Epidermal melanocyte (primary cell): ENCODE data around the gene SLC29A3.
"Not testable (repeated sequence)": the region's sequence is repeated elsewhere in the genome, so short reads cannot be mapped to it uniquely, and the experiment has no call there.

Experiments
- DNase-seq: peaks from one replicate; pipeline ENCODE4 v3.0.0; 2011; ENCODE audit warnings: low spot score; ENCODE audit not compliant: insufficient read length

SLC29A3 gene

DNA sequence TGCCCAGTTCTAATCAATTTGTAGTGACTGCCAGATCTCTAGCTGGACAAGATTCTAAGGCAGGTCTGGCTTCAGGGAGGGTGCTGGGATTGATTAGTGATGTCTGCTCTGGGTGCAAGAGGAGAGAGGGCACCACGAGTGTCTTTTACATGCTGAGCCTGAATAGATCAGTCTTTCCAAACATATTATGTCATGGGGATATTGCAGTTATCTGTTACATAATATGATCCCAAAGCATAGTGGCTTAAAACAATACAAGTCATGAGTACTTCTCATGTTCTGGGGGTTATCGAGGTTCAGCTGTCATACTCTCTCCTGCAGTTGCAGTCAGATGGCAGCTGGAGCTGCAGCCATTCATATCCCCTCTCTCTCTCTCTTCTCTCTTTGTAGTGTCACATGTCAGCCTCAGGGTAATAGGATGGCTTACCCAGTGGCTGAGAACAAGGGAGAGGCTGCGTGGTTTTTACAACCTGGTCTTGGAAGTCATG is 26.0 kb downstream of the SLC29A3 start:
- DNase-seq = no peak

DNA sequence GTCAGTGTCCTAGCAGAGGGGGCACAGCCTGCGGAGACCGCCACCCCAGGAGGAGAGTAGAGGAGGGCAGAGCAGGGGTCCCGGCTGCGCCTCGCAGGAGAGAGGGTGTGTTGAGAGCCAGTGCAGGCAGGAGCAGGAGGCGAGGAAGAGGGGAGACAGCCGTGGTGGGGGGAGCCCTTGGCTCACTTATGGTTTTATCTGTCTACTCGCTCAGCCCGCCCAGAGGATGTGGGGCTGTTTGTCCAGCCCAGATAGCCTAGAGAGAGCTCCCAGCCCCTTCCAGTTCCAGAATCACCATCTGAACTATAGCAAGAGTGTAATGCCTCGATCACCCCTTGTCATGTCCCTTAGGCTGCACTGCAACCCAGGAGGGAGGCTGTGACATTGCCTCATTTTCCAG is 26.6 kb downstream of the SLC29A3 start:
- no peak for DNase-seq

GRCh38 chr10:71346731-71347130 is 27.7 kb downstream of the SLC29A3 start:
- DNase-seq = no peak

DNA sequence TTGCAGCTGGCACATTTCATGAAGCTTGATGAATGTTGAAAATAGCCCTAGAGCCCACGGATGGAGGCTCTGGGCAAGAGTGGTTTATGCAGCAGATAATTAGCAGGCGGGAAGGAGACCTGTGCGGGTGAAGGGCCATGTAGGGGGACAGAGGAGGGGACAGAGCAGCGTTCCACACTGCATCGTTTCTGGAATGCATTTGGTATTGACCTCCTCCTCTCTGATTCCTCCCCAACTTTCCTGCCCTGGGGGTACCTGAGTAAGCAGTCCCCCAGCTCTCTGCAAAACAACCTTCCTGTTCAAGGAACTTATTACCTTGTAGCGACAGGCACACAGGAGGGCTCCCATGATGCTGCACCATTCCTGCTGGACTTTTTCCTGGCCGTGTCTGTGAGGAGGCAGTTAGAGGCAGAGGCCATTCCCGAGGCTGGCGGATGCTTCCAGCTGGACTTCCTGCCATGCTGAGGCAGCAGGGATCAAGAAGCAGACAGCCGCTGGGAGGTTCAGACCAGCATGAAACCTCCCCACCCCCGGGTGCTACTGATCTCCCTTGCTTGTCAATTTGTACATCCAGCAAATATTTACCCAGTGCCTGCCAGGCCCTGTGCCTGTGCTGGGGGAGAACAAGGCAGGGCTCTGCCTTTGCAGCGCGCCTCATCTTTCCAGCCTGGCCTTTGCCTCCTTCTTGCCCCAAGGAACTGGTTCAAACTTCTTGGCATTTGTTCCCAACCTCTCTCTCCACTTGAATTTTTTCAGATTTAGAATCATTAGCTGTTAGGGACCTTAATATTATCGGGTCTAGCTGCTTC is 28.7 kb downstream of the SLC29A3 start:
- no peak for DNase-seq

GRCh38 chr10:71348850-71349249 is 29.8 kb downstream of the SLC29A3 start:
- DNase-seq = no peak

DNA sequence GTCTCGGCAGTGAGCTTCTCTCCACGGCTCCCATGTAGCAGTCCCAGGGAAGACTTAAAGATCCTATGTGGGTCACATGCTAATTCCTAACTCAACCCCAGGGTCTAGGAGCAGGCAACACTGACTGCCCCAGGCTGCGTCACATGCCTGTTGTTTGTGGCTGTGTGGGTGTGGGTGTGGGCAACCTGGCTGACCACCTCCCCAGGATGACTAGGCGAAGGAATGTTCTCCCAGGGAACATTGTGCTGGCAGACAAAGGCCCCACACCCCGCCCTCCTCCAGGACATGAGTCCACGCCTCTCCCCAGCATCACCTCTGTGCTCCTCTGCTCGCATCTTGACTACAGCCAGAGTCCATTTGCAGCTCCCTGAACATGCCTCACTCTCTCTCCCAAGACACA is 30.3 kb downstream of the SLC29A3 start:
- no peak for DNase-seq

DNA sequence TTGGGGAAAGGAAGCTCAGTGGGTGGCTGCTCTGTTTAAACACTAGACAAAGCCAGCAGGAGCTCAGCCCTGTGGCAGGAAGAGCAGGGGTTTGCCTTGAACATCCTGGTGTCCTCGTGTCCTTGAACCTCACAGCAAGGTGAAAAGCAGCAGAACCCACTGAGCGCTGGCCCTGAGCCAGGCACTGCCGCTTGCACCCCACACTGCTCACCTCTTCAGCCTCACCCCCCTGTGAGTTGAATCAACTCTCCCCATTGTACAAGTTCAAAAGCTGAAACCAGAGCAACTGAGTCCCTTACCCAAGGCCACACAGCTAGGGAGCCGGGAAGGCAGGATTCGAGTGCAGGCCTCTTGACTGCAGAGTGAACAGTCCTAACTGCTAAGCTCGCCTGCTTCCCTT is 32.0 kb downstream of the SLC29A3 start:
- no peak for DNase-seq

- DNase-seq = no peak
Measured at GRCh38 chr10:71351628-71352319, 32.7 kb downstream of the SLC29A3 start.

DNA sequence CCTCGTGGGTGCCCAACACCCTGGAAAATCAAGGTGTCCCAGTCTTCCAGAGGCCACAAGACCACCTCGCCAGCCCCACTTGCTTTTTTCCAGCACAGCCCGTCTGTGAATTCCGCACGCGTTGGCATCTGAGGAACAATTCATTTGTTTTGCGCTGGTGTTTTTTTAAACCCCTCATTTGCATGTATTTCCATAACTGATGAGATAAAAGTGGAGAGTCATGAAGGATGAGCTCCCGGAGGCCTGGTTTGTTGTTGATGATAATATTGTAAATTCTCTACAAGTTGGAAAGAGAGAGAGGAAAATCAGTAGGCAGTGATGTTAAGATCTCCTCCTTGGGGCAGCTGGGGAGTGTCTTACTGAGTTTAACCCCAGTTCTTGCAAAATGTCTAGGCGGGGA is 34.6 kb downstream of the SLC29A3 start:
- DNase-seq = no peak

DNA sequence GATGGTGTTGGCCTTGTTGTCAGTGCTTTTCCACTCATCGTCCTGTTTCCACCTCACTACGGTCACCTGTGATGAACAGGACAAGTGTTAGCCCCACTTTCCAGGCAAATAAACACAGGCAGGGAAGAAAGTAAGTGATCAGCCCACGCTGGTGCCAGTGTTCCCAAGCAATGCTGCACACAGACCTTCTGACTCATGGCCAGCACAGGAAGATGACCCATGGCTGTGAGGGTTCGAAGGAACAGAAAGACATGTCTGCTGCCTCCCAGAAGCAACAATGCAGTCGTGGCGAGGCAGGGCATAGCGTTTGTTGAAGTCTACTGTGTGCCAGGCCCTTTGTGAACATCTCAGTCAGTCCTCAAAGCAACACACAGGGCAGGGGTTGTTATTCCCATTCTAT is 35.7 kb downstream of the SLC29A3 start:
- no peak for DNase-seq

DNA sequence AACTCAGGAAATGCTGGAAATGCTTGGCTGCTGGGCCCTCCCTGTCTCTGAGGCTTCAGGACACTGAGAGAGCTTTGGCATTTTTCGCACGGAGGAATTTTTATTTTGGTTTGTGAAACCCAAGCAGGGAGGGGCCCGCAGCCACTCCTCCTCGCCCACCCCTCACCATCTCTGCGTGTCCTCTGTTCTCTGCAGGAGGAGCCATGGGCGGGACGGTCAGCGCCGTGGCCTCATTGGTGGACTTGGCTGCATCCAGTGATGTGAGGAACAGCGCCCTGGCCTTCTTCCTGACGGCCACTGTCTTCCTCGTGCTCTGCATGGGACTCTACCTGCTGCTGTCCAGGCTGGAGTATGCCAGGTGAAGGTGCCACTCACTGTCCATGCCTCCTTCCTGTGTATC is 36.8 kb downstream of the SLC29A3 start:
- DNase-seq = no peak

DNA sequence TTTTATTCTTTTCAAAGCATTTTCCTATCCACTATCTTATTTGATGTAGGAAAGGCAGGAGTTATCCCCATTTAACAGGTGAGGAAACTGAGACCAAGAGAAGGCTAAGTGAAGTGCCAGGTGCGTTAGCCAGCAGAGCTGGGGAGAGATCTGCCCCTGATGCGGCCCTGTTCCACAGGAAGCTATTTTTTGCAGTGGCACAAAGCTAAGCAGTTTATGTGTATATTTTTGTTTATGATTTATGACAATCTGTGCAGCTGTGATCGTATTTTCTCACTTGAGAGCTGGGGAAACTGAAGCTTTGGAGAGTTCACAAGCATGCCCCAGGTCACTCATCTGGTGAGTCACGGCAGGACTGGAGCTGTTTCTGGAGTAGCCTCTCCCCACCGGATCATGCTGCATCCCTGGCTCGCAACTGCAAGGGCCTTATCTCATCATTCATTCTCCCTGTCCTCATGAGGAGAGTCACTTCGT is 38.8 kb downstream of the SLC29A3 start:
- DNase-seq = no peak

DNA sequence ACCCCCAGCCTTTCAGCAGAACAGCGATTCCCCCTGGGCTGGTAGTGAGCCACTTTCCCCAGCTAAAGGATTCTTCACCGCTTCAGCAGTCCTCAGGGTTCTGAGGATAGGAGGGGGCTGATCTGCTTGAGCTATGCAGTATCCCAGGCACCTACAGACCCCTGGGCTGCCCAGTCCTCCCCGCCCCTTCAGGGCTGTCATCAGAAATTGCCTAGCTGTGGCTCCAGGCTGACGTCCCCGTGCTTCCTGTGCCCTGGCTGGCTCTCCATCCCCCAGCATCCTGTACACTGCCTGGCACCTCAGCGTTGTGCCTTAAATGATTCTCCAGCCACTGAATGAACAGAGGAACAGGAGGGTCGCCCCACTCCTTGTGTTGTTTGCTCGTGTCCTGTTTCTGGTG is 39.2 kb downstream of the SLC29A3 start:
- DNase-seq = no peak

DNA sequence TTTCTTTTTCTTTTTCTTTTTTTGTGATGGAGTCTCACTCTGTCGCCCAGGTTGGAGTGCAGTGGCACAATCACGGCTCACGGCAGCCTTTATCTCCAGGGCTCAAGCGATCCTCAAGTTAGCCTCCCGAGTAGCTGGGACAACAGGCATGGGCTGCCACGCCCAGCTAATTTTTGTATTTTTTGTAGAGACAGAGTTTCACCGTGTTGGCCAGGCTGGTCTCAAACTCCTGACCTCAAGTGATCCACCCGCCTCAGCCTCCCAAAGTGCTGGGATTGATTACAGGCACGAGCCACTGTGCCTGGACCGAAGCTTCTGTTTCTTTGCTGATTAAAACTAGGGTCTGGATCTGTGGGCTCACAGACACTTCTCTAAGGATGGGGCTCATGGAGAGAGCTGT is 39.8 kb downstream of the SLC29A3 start:
- DNase-seq = not testable (repeated sequence)

DNA sequence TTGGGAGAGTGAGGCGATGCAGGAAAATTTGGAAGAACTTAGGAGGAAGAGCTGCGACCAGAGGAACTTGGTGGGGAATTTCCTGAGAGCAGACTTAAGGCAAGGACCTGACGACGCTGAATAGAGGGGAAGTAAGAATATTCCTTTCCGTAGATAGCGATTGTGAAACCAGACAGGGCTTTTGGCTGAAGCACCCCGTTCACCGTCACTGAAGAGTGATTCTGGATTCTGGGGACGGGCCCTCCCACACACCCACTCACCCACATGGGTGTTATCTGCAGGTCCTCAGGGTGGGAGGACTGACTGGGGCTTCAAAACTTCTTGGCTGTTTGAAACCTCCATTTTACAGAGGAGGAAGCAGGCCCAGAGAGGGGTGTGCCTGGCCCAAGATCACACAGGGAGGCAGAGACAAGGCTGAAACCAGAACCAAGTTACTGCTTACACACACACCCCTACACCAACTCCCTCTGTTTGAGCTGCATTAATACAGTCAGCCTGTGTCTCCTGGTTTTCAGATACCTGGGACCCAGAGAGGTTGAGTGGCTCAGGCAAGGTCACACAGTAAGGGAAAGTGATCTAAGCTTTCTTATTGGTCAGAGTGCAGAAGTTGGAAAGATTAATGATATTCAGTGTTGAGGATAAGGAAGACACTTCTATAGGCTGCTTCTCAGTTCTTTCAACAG is 40.4 kb downstream of the SLC29A3 start:
- no peak for DNase-seq

DNA sequence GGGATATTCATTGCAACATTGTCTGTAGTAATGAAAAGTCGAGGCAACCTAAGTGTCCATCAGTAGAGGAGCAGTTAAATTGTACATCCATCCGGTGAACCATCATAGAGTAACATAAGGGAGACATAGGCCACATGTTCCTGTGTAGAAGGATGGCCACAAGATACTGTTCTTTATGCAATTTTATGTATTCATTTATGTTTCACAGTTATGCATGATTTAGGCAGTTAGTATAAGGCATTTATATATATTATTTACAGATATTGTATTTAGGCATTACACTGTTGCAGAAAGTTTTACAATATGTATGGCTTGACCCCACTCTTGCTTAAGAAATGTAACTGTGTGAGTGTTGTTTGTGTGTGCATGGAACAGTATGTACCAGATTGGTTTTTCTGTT is 41.7 kb downstream of the SLC29A3 start:
- no peak for DNase-seq

GRCh38 chr10:71361581-71361980 is 42.5 kb downstream of the SLC29A3 start:
- no peak for DNase-seq

GRCh38 chr10:71362141-71362540 is 43.1 kb downstream of the SLC29A3 start:
- DNase-seq = no peak

DNA sequence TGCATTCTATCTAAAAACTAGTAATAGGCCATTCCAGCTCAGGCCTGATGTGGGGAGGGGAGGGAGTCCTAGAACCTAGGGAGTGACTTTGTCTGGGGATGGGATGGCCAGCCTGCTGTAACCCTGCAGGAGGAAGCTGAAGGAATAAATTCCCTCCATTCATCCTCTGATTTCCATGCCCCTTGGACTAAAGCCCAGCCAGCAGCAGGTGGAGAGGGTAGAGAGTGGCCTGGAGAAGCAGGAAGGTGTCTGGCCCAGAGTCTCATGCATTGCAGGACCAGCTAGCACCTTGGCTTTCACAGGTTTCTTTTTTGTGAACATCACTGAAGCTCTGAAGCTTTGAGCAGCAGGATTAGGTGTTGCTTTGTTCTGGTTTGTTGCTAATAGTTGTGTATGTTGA is 44.9 kb downstream of the SLC29A3 start:
- DNase-seq = no peak

DNA sequence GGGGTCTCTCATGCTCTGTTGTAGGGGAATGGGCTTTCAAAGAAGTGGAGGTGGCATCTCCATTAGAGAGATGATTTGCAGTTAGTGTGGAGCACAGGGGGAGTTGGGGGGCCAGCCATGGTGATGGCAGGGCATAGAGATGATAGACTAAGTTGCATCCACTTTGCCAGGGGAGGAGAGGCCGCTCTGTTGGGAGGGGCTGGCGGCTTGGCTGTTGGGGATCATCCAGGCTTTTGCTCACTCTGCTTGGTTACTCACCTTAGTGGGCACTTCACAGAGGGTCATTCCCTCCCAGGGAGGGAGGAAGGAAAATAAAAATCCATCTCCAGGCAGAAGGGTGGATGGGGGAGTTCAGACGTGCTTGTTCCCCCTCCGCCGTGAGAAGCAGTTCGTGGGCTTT is 46.3 kb downstream of the SLC29A3 start:
- DNase-seq = no peak

DNA sequence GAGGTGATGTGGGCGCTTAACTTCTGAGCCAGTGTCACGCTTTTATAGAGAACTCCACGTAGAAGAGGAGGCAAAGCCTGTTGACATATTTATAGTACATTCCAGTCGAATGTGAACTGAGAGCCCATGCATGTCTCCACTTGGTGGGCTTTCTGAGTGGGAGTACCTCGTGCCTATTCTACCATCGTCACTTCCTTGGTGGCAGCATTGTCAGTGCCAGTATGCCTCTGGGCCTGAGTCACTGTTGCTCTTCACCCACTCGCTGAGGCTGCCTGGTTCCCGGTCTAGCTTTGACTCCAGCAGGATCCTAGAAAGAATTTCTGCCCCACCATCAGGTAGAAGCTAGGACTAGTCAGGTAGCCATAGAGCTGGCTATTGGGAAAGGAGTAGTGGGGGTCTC is 47.6 kb downstream of the SLC29A3 start:
- DNase-seq = no peak

DNA sequence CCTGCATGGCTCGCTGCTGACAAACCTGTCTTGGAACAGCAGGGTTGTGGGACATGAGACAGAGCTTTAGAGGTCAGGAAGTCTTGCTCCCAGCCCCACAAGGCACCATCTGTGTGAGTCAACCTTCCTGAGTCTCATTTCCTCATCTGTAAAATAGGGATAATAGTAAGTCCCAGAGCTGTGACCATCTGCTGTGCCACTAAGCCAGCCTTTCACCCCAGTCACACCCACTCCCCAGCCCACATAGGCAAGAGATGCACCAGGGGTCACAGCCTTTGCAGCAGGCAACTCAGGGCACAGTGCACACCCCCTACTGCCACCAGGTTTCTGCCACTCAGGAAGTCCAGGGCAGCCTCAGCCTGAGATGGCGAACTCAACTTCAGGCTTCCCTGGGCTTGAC is 48.2 kb downstream of the SLC29A3 start:
- DNase-seq = no peak
